ENCODE results near the gene BEND6. TPM values are rescaled to one million over a fixed set of nuclear protein-coding genes. Genes with fewer than 3 reads are reported as not detected.
A peak's percentile ranks its signal among the peaks of the same experiment; 100 is the strongest.

BEND6 gene
- polyA plus RNA-seq, 1 donor (not counting 4 experiments of a cell fraction or from before 2014, with no cell fraction given): 1.0 TPM

- Histone ChIP-seq H3K4me3 (ENCODE audit: control insufficient read depth in 2 of 3, extremely low read depth in 1 of 3, insufficient read depth in 2 of 3, low read depth in 1 of 3, low read length in 3 of 3) (no peak overlapping the region), H3K9me3 (ENCODE audit: control insufficient read depth, low read depth, low read length) (peaks cover 4% of the 10 kb centered on the region), H3K9ac (ENCODE audit: control insufficient read depth, extremely low read depth, insufficient read depth, low read length) (no peak overlapping the region), H3K27ac (ENCODE audit: control insufficient read depth, insufficient read depth, low read length) (no peak overlapping the region), H4K20me1 (ENCODE audit: control insufficient read depth, extremely low read depth, insufficient read depth, low read length) (no peaks in the 10 kb centered on the region), H2AFZ (ENCODE audit: control insufficient read depth, low read length) (no peak overlapping the region), H3K4me1 (ENCODE audit: control insufficient read depth, extremely low read depth, insufficient read depth, low read length) (peaks cover 6% of the 10 kb centered on the region), H3K4me2 (ENCODE audit: control insufficient read depth, extremely low read depth, insufficient read depth, low read depth, low read length) (no peak overlapping the region), H3K27me3 (ENCODE audit: control insufficient read depth, extremely low read depth, insufficient read depth, low read length) (no peaks in the 10 kb centered on the region), H3K36me3 (ENCODE audit: control insufficient read depth in 2 of 2, extremely low read depth in 1 of 2, insufficient read depth in 2 of 2, low read length in 2 of 2) (no peaks in the 10 kb centered on the region), H3K9me1 (ENCODE audit: control insufficient read depth, extremely low read depth, insufficient read depth, low read length) (no peaks in the 10 kb centered on the region), H3K79me2 (ENCODE audit: control insufficient read depth, insufficient read depth, low read length) (no peaks in the 10 kb centered on the region)
- DNase-seq (ENCODE audit: low read depth, low spot score) (no peak), FAIRE-seq (no peak)
- TF ChIP-seq CTCF (optimal IDR thresholded peaks at IDR 0.05 in 1 of 3, IDR thresholded peaks at IDR 0.05 in 1 of 3, conservative IDR thresholded peaks at IDR 0.05 in 1 of 3; ENCODE audit: extremely low read depth in 1 of 3, insufficient read depth in 2 of 3, low read length in 3 of 3): peak; percentile 16 to 44 (median 22)
- no peak for TF ChIP-seq EZH2 (IDR thresholded peaks at IDR 0.05; ENCODE audit: low read length)
- dilution Hi-C loops (cut with MboI; ENCODE audit: extremely low pct_ligation_motif_present, low sequenced_read_pairs): no loop called here
Observed at GRCh38 chr6:56995347-56995902, 40.5 kb downstream of the BEND6 start.

GRCh38 chr6:56996401-56996800 lies 41.5 kb downstream of the BEND6 start:
- FAIRE-seq (no peak), DNase-seq (ENCODE audit: low read depth, low spot score) (no peak)
- Histone ChIP-seq H3K4me2 (ENCODE audit: control insufficient read depth, extremely low read depth, insufficient read depth, low read depth, low read length) (no peak overlapping the region), H2AFZ (ENCODE audit: control insufficient read depth, low read length) (no peak overlapping the region), H3K4me3 (ENCODE audit: control insufficient read depth in 2 of 3, extremely low read depth in 1 of 3, insufficient read depth in 2 of 3, low read depth in 1 of 3, low read length in 3 of 3) (no peak overlapping the region), H3K79me2 (ENCODE audit: control insufficient read depth, insufficient read depth, low read length) (no peaks in the 10 kb centered on the region), H3K27ac (ENCODE audit: control insufficient read depth, insufficient read depth, low read length) (no peak overlapping the region), H3K9me1 (ENCODE audit: control insufficient read depth, extremely low read depth, insufficient read depth, low read length) (no peaks in the 10 kb centered on the region), H3K4me1 (ENCODE audit: control insufficient read depth, extremely low read depth, insufficient read depth, low read length) (peaks cover 6% of the 10 kb centered on the region), H3K27me3 (ENCODE audit: control insufficient read depth, extremely low read depth, insufficient read depth, low read length) (no peaks in the 10 kb centered on the region), H3K36me3 (ENCODE audit: control insufficient read depth in 2 of 2, extremely low read depth in 1 of 2, insufficient read depth in 2 of 2, low read length in 2 of 2) (no peaks in the 10 kb centered on the region), H3K9ac (ENCODE audit: control insufficient read depth, extremely low read depth, insufficient read depth, low read length) (no peak overlapping the region), H3K9me3 (ENCODE audit: control insufficient read depth, low read depth, low read length) (peaks cover 4% of the 10 kb centered on the region), H4K20me1 (ENCODE audit: control insufficient read depth, extremely low read depth, insufficient read depth, low read length) (no peaks in the 10 kb centered on the region)
- dilution Hi-C loops (cut with MboI; ENCODE audit: extremely low pct_ligation_motif_present, low sequenced_read_pairs): no loop called here
- TF ChIP-seq CTCF (optimal IDR thresholded peaks at IDR 0.05 in 1 of 3, IDR thresholded peaks at IDR 0.05 in 1 of 3, conservative IDR thresholded peaks at IDR 0.05 in 1 of 3; ENCODE audit: extremely low read depth in 1 of 3, insufficient read depth in 2 of 3, low read length in 3 of 3) (no peak), EZH2 (IDR thresholded peaks at IDR 0.05; ENCODE audit: low read length) (no peak)

All from keratinocyte (primary cell).